H9 (cell line): ENCODE measurements around the gene ALLC. TPM values are rescaled to one million over a fixed set of nuclear protein-coding genes. Genes with fewer than 3 reads are reported as not detected.
A peak's percentile ranks its signal among the peaks of the same experiment; 100 is the strongest.

Experiments used
- DNase-seq: peaks from one replicate; pipeline ENCODE4 v3.0.0-alpha.2; 2017
- H2AFZ ChIP-seq: one replicate; pipeline ENCODE4 v1.6.1; 2013; ENCODE audit warnings: mild to moderate bottlenecking, low read length, control low read depth, moderate library complexity
- H2AK5ac ChIP-seq: 2 replicates; pipeline ENCODE4 v1.6.1; 2013; ENCODE audit warnings: low read length, control low read depth, mixed read lengths; ENCODE audit not compliant: insufficient read length
- H2BK120ac ChIP-seq: one replicate; pipeline ENCODE4 v1.6.1; 2013; ENCODE audit warnings: low read depth, mild to moderate bottlenecking, low read length, control low read depth, inconsistent platforms; ENCODE audit not compliant: poor library complexity, severe bottlenecking
- H2BK12ac ChIP-seq: 2 replicates; pipeline ENCODE4 v1.6.1; 2013; ENCODE audit warnings: low read length, control low read depth, mixed read lengths, low read depth; ENCODE audit not compliant: insufficient read length
- H2BK15ac ChIP-seq: 2 replicates; pipeline ENCODE4 v1.6.1; 2013; ENCODE audit warnings: low read depth, low read length, control low read depth
- H2BK20ac ChIP-seq: one replicate; pipeline ENCODE4 v1.6.1; 2013; ENCODE audit warnings: low read depth, mild to moderate bottlenecking, low read length, control low read depth, inconsistent platforms; ENCODE audit not compliant: poor library complexity, severe bottlenecking
- H2BK5ac ChIP-seq: 2 replicates; pipeline ENCODE4 v1.6.1; 2013; ENCODE audit warnings: low read length, control low read depth, mixed read lengths; ENCODE audit not compliant: insufficient read length
- H3K14ac ChIP-seq: 2 replicates; pipeline ENCODE4 v1.6.1; 2013; ENCODE audit warnings: low read length, control low read depth; ENCODE audit not compliant: insufficient read depth
- H3K18ac ChIP-seq: 2 replicates; pipeline ENCODE4 v1.6.1; 2013; ENCODE audit warnings: low read depth, mild to moderate bottlenecking, mixed read lengths, low read length, control low read depth; ENCODE audit not compliant: insufficient read length
- H3K23ac ChIP-seq: 2 replicates; pipeline ENCODE4 v1.6.1; 2013; ENCODE audit warnings: low read length, control low read depth, mixed read lengths, low read depth; ENCODE audit not compliant: insufficient read length
- H3K23me2 ChIP-seq: 2 replicates; pipeline ENCODE4 v1.6.1; 2013; ENCODE audit warnings: low read depth, mild to moderate bottlenecking, mixed read lengths, low read length, control low read depth; ENCODE audit not compliant: insufficient read length, poor library complexity, severe bottlenecking
- H3K27ac ChIP-seq: 2 replicates; pipeline ENCODE4 v1.5.1; 2013; ENCODE audit warnings: low read length, control low read depth, mixed read lengths, low read depth; ENCODE audit not compliant: insufficient read length
- H3K27me3 ChIP-seq: 2 replicates; pipeline ENCODE4 v1.6.1; 2013; ENCODE audit warnings: low read length, control low read depth, inconsistent platforms; ENCODE audit not compliant: insufficient read depth
- H3K4ac ChIP-seq: 2 replicates; pipeline ENCODE4 v1.6.1; 2013; ENCODE audit warnings: low read depth, mild to moderate bottlenecking, control low read depth, inconsistent platforms, low read length, moderate library complexity
- H3K4me1 ChIP-seq: 2 replicates; pipeline ENCODE4 v1.6.1; 2013; ENCODE audit warnings: low read length, control low read depth, inconsistent platforms; ENCODE audit not compliant: insufficient read depth
- H3K4me2 ChIP-seq: 2 replicates; pipeline ENCODE4 v1.6.1; 2013; ENCODE audit warnings: low read length, control low read depth, mixed read lengths; ENCODE audit not compliant: insufficient read length, insufficient read depth
- H3K56ac ChIP-seq: 2 replicates; pipeline ENCODE4 v1.6.1; 2013; ENCODE audit warnings: low read depth, mild to moderate bottlenecking, mixed read lengths, low read length, control low read depth; ENCODE audit not compliant: insufficient read length
- H3K79me1 ChIP-seq: 2 replicates; pipeline ENCODE4 v1.6.1; 2013; ENCODE audit warnings: low read depth, mild to moderate bottlenecking, moderate library complexity, low read length, control low read depth, inconsistent platforms; ENCODE audit not compliant: insufficient read depth, poor library complexity, severe bottlenecking
- H3K79me2 ChIP-seq: 2 replicates; pipeline ENCODE4 v1.6.1; 2013; ENCODE audit warnings: low read length, control low read depth, inconsistent platforms; ENCODE audit not compliant: insufficient read depth
- H3K9ac ChIP-seq: 2 replicates; pipeline ENCODE4 v1.6.1; 2013; ENCODE audit warnings: low read length, control low read depth, mixed read lengths; ENCODE audit not compliant: insufficient read length; ENCODE audit errors: extremely low read depth
- H3K9me3 ChIP-seq: one replicate; pipeline ENCODE4 v1.6.1; 2013; ENCODE audit warnings: low read depth, low read length, inconsistent platforms; ENCODE audit not compliant: control insufficient read depth
- H3T11ph ChIP-seq: one replicate; pipeline ENCODE4 v1.6.1; 2013; ENCODE audit warnings: mild to moderate bottlenecking, low read length, control low read depth, inconsistent platforms
- H4K20me1 ChIP-seq: one replicate; pipeline ENCODE4 v1.6.1; 2013; ENCODE audit not compliant: control insufficient read depth, insufficient read length, insufficient read depth
- H4K5ac ChIP-seq: 2 replicates; pipeline ENCODE4 v1.6.1; 2013; ENCODE audit warnings: low read depth, mild to moderate bottlenecking, mixed read lengths, low read length, control low read depth; ENCODE audit not compliant: insufficient read length
- H4K8ac ChIP-seq: replicated peaks from 2 replicates; pipeline ENCODE4 v1.6.1; 2013; ENCODE audit warnings: low read length, control low read depth, mixed read lengths, low read depth; ENCODE audit not compliant: insufficient read length
- H4K91ac ChIP-seq: 2 replicates; pipeline ENCODE4 v1.6.1; 2013; ENCODE audit warnings: low read depth, mild to moderate bottlenecking, moderate library complexity, mixed read lengths, low read length, control low read depth; ENCODE audit not compliant: insufficient read length
- H3K27ac Mint-ChIP-seq, 3 experiments: 2 replicates in 2 of 3; 3 replicates in 1 of 3; pipeline ENCODE4 v1.8.0; 2020 to 2021; ENCODE audit warnings: mixed read lengths in 3 of 3, mild to moderate bottlenecking in 1 of 3, moderate library complexity in 1 of 3
- H3K27me3 Mint-ChIP-seq: 2 replicates; pipeline ENCODE4 v1.8.0; 2021; ENCODE audit warnings: low read depth, mild to moderate bottlenecking, moderate library complexity, mixed read lengths
- H3K36me3 Mint-ChIP-seq, 3 experiments: 2 replicates in 2 of 3; 3 replicates in 1 of 3; pipeline ENCODE4 v1.8.0; 2020 to 2021; ENCODE audit warnings: low read depth in 3 of 3, mixed read lengths in 3 of 3; ENCODE audit not compliant: insufficient read depth in 1 of 3
- H3K4me1 Mint-ChIP-seq, 2 experiments: 2 replicates each; pipeline ENCODE4 v1.8.0; 2020; ENCODE audit warnings: mixed read lengths in 2 of 2
- H3K4me3 Mint-ChIP-seq, 2 experiments: 2 replicates in 1 of 2; 3 replicates in 1 of 2; pipeline ENCODE4 v1.8.0; 2020 to 2021; ENCODE audit warnings: mild to moderate bottlenecking in 2 of 2, mixed read lengths in 2 of 2, moderate library complexity in 1 of 2
- H3K9me3 Mint-ChIP-seq, 2 experiments: 2 replicates in 1 of 2; 3 replicates in 1 of 2; pipeline ENCODE4 v1.8.0; 2020; ENCODE audit warnings: mild to moderate bottlenecking in 2 of 2, mixed read lengths in 2 of 2, moderate library complexity in 1 of 2
- CTCF ChIP-seq: fragments of 200-600 bp; sonication (generic); conservative IDR thresholded peaks from 3 replicates; pipeline ENCODE4 v1.8.0; 2021; ENCODE audit warnings: antibody characterized with exemption, mild to moderate bottlenecking
- WGBS: extraction: QIAGEN DNeasy Blood & Tissue Kit; methylation state at CpG from one replicate; pipeline ENCODE4 v1.1.7; 2013; ENCODE audit warnings: missing lambda C conversion rate, low lambda C conversion rate, mixed read lengths; ENCODE audit not compliant: insufficient read length; ENCODE audit errors: extremely low coverage; 5-methylcytosine and 5-hydroxymethylcytosine counted together
- total RNA-seq: library from RNA; stranded (reverse); gene quantifications from 2 replicates; pipeline ENCODE4 v1.2.1, GENCODE V29; 2021

Gene ALLC
- total RNA-seq, 1 experiment from 2014 or later = not detected

GRCh38 chr2:3626812-3627499 lies 31.0 kb upstream of the ALLC start:
- H3T11ph ChIP-seq = no peak overlapping the region
- H2BK15ac ChIP-seq = no peak overlapping the region
- H3K27ac ChIP-seq = no peak overlapping the region
- H2AK5ac ChIP-seq = no peak overlapping the region
- WGBS = no CpG with 5 or more reads among the region's 25 CpGs
- H4K20me1 ChIP-seq = no peaks in the 10 kb centered on the region
- H3K9ac ChIP-seq = no peak overlapping the region
- peak; percentile 27 for DNase-seq
- H3K14ac ChIP-seq = no peak overlapping the region
- H3K27me3 ChIP-seq = no peaks in the 10 kb centered on the region
- no peaks in the 10 kb centered on the region for H3K9me3 ChIP-seq
- H4K91ac ChIP-seq = no peak overlapping the region
- H2AFZ ChIP-seq = no peak overlapping the region
- no peak overlapping the region for H3K4me2 ChIP-seq
- H2BK20ac ChIP-seq = no peak overlapping the region
- TF ChIP-seq CTCF = peak; percentile 21; the same call in 1 of the 3 replicates
- H2BK12ac ChIP-seq = no peak overlapping the region
- H3K18ac ChIP-seq = no peak overlapping the region
- no peaks in the 10 kb centered on the region for H3K79me2 ChIP-seq
- H4K5ac ChIP-seq = no peak overlapping the region
- no peaks in the 10 kb centered on the region for H3K23me2 ChIP-seq
- H3K56ac ChIP-seq = no peak overlapping the region
- Mint-ChIP-seq H3K9me3 (peaks cover 4 to 6% of the 10 kb centered on the region in 2 experiments; a peak in 3 of 5 replicates), H3K27me3 (peaks cover 4% of the 10 kb centered on the region), H3K4me3 (no peak overlapping the region), H3K27ac (no peak overlapping the region; a peak in 1 of 7 replicates), H3K4me1 (peaks cover 12% of the 10 kb centered on the region in 2 experiments), H3K36me3 (no peaks in the 10 kb centered on the region)
- H2BK5ac ChIP-seq = no peak overlapping the region
- no peak overlapping the region for H4K8ac ChIP-seq
- no peak overlapping the region for H2BK120ac ChIP-seq
- H3K4me1 ChIP-seq = no peaks in the 10 kb centered on the region
- no peak overlapping the region for H3K4ac ChIP-seq
- no peaks in the 10 kb centered on the region for H3K79me1 ChIP-seq
- peak overlapping the region; percentile 55 for H3K23ac ChIP-seq
